Activated naive CD8-positive, alpha-beta T cell (primary cell): Measurements from ENCODE around the gene SCAI.
A peak's percentile ranks its signal among the peaks of the same experiment; 100 is the strongest.
"Not testable (repeated sequence)": the region's sequence is repeated elsewhere in the genome, so short reads cannot be mapped to it uniquely, and the experiment has no call there.

Experiments used
- H3K27ac Mint-ChIP-seq: one replicate; pipeline ENCODE4 v1.8.0; 2021; ENCODE audit warnings: mixed read lengths
- H3K27me3 Mint-ChIP-seq: one replicate; pipeline ENCODE4 v1.8.0; 2021; ENCODE audit warnings: mixed read lengths
- H3K36me3 Mint-ChIP-seq: one replicate; pipeline ENCODE4 v1.8.0; 2021; ENCODE audit warnings: mixed read lengths
- H3K4me1 Mint-ChIP-seq: one replicate; pipeline ENCODE4 v1.8.0; 2021; ENCODE audit warnings: low read depth, mixed read lengths
- H3K4me3 Mint-ChIP-seq: one replicate; pipeline ENCODE4 v1.8.0; 2021; ENCODE audit warnings: mild to moderate bottlenecking, mixed read lengths
- H3K9me3 Mint-ChIP-seq: one replicate; pipeline ENCODE4 v1.8.0; 2021; ENCODE audit warnings: low read depth, mixed read lengths

The SCAI gene

GRCh38 chr9:125049212-125050049 is 93.9 kb downstream of the SCAI start:
- Mint-ChIP-seq H3K4me3 (no peak overlapping the region), H3K36me3 (peaks cover 9% of the 10 kb centered on the region), H3K9me3 (no peaks in the 10 kb centered on the region), H3K4me1 (no peaks in the 10 kb centered on the region), H3K27ac (no peak overlapping the region), H3K27me3 (no peaks in the 10 kb centered on the region)

- Mint-ChIP-seq H3K27me3 (no peaks in the 10 kb centered on the region), H3K4me3 (no peak overlapping the region), H3K9me3 (no peaks in the 10 kb centered on the region), H3K27ac (no peak overlapping the region), H3K36me3 (peaks cover 7% of the 10 kb centered on the region), H3K4me1 (no peaks in the 10 kb centered on the region)
Observed at GRCh38 chr9:125043631-125044030, 99.7 kb downstream of the SCAI start.

- Mint-ChIP-seq H3K36me3 (peaks cover 4% of the 10 kb centered on the region), H3K4me3 (no peak overlapping the region), H3K27ac (no peak overlapping the region), H3K9me3 (no peaks in the 10 kb centered on the region), H3K4me1 (no peaks in the 10 kb centered on the region), H3K27me3 (no peaks in the 10 kb centered on the region)
Observed at GRCh38 chr9:125043148-125043547, 100.2 kb downstream of the SCAI start.

GRCh38 chr9:125038166-125038565 is 105.2 kb downstream of the SCAI start:
- H3K27me3 Mint-ChIP-seq: no peaks in the 10 kb centered on the region
- H3K27ac Mint-ChIP-seq: no peak overlapping the region
- no peaks in the 10 kb centered on the region for H3K9me3 Mint-ChIP-seq
- H3K4me1 Mint-ChIP-seq: no peaks in the 10 kb centered on the region
- H3K4me3 Mint-ChIP-seq: no peak overlapping the region
- H3K36me3 Mint-ChIP-seq: no peaks in the 10 kb centered on the region

- Mint-ChIP-seq H3K9me3 (no peaks in the 10 kb centered on the region), H3K4me1 (no peaks in the 10 kb centered on the region), H3K27me3 (no peaks in the 10 kb centered on the region), H3K4me3 (no peak overlapping the region), H3K36me3 (peaks cover 7% of the 10 kb centered on the region), H3K27ac (no peak overlapping the region)
Observed at GRCh38 chr9:125028041-125028440, 115.3 kb downstream of the SCAI start.

GRCh38 chr9:125024917-125025316 is 118.4 kb downstream of the SCAI start:
- Mint-ChIP-seq H3K27me3 (no peaks in the 10 kb centered on the region), H3K4me1 (no peaks in the 10 kb centered on the region), H3K27ac (peak overlapping the region; percentile 28), H3K4me3 (no peak overlapping the region), H3K9me3 (no peaks in the 10 kb centered on the region), H3K36me3 (peaks cover 8% of the 10 kb centered on the region)

- Mint-ChIP-seq H3K4me3 (no peak overlapping the region), H3K27me3 (no peaks in the 10 kb centered on the region), H3K36me3 (peaks cover 8% of the 10 kb centered on the region), H3K9me3 (no peaks in the 10 kb centered on the region), H3K4me1 (no peaks in the 10 kb centered on the region), H3K27ac (no peak overlapping the region)
Observed at GRCh38 chr9:125021069-125021468, 122.3 kb downstream of the SCAI start.

GRCh38 chr9:125015655-125016054 is 127.7 kb downstream of the SCAI start:
- not testable (repeated sequence) for H3K4me3 Mint-ChIP-seq, H3K27me3 Mint-ChIP-seq, H3K36me3 Mint-ChIP-seq, H3K4me1 Mint-ChIP-seq, H3K27ac Mint-ChIP-seq, H3K9me3 Mint-ChIP-seq

- H3K4me3 Mint-ChIP-seq, H3K9me3 Mint-ChIP-seq, H3K4me1 Mint-ChIP-seq, H3K27me3 Mint-ChIP-seq, H3K27ac Mint-ChIP-seq, H3K36me3 Mint-ChIP-seq: not testable (repeated sequence)
Observed at GRCh38 chr9:125012013-125012412, 131.3 kb downstream of the SCAI start.

- H3K4me1 Mint-ChIP-seq: no peaks in the 10 kb centered on the region
- no peak overlapping the region for H3K4me3 Mint-ChIP-seq
- H3K36me3 Mint-ChIP-seq: peaks cover 2% of the 10 kb centered on the region
- H3K9me3 Mint-ChIP-seq: no peaks in the 10 kb centered on the region
- H3K27ac Mint-ChIP-seq: no peak overlapping the region
- no peaks in the 10 kb centered on the region for H3K27me3 Mint-ChIP-seq
Observed at GRCh38 chr9:125008599-125008998, 134.7 kb downstream of the SCAI start.

- no peak overlapping the region for H3K27ac Mint-ChIP-seq
- H3K4me1 Mint-ChIP-seq: no peaks in the 10 kb centered on the region
- no peak overlapping the region for H3K4me3 Mint-ChIP-seq
- H3K36me3 Mint-ChIP-seq: peaks cover 8% of the 10 kb centered on the region
- no peaks in the 10 kb centered on the region for H3K9me3 Mint-ChIP-seq
- H3K27me3 Mint-ChIP-seq: no peaks in the 10 kb centered on the region
Observed at GRCh38 chr9:125003332-125003731, 140.0 kb downstream of the SCAI start.

- Mint-ChIP-seq H3K4me1 (no peaks in the 10 kb centered on the region), H3K27ac (no peak overlapping the region), H3K9me3 (no peaks in the 10 kb centered on the region), H3K4me3 (no peak overlapping the region), H3K36me3 (peaks cover 20% of the 10 kb centered on the region), H3K27me3 (no peaks in the 10 kb centered on the region)
Observed at GRCh38 chr9:124983698-124984097, 159.6 kb downstream of the SCAI start.

GRCh38 chr9:124980431-124980830 is 162.9 kb downstream of the SCAI start:
- Mint-ChIP-seq H3K9me3 (no peaks in the 10 kb centered on the region), H3K36me3 (peaks cover 13% of the 10 kb centered on the region), H3K27me3 (no peaks in the 10 kb centered on the region), H3K4me3 (no peak overlapping the region), H3K4me1 (no peaks in the 10 kb centered on the region), H3K27ac (no peak overlapping the region)

GRCh38 chr9:124975131-124975530 is 168.2 kb downstream of the SCAI start:
- no peak overlapping the region for H3K27ac Mint-ChIP-seq
- no peaks in the 10 kb centered on the region for H3K4me1 Mint-ChIP-seq
- no peaks in the 10 kb centered on the region for H3K9me3 Mint-ChIP-seq
- H3K36me3 Mint-ChIP-seq: peaks cover 5% of the 10 kb centered on the region
- H3K27me3 Mint-ChIP-seq: no peaks in the 10 kb centered on the region
- H3K4me3 Mint-ChIP-seq: no peak overlapping the region

- peaks cover 7% of the 10 kb centered on the region for H3K36me3 Mint-ChIP-seq
- no peak overlapping the region for H3K27ac Mint-ChIP-seq
- H3K9me3 Mint-ChIP-seq: no peaks in the 10 kb centered on the region
- no peaks in the 10 kb centered on the region for H3K27me3 Mint-ChIP-seq
- no peak overlapping the region for H3K4me3 Mint-ChIP-seq
- no peaks in the 10 kb centered on the region for H3K4me1 Mint-ChIP-seq
Observed at GRCh38 chr9:124973807-124974206, 169.5 kb downstream of the SCAI start.

- no peaks in the 10 kb centered on the region for H3K27me3 Mint-ChIP-seq
Observed at GRCh38 chr9:124972241-124972770, 171.0 kb downstream of the SCAI start.

More at GRCh38 chr9:124972241-124972770, 171.0 kb downstream of the SCAI start:
- Mint-ChIP-seq H3K9me3 (no peaks in the 10 kb centered on the region), H3K4me3 (no peak overlapping the region), H3K4me1 (peaks cover 6% of the 10 kb centered on the region), H3K36me3 (peaks cover 5% of the 10 kb centered on the region), H3K27ac (no peak overlapping the region)
